ENCODE data around the gene TMEM238.

TMEM238 gene

GRCh38 chr19:55400281-55401087 lies 16.4 kb upstream of the TMEM238 start:
- no peak for DNase-seq

DNA sequence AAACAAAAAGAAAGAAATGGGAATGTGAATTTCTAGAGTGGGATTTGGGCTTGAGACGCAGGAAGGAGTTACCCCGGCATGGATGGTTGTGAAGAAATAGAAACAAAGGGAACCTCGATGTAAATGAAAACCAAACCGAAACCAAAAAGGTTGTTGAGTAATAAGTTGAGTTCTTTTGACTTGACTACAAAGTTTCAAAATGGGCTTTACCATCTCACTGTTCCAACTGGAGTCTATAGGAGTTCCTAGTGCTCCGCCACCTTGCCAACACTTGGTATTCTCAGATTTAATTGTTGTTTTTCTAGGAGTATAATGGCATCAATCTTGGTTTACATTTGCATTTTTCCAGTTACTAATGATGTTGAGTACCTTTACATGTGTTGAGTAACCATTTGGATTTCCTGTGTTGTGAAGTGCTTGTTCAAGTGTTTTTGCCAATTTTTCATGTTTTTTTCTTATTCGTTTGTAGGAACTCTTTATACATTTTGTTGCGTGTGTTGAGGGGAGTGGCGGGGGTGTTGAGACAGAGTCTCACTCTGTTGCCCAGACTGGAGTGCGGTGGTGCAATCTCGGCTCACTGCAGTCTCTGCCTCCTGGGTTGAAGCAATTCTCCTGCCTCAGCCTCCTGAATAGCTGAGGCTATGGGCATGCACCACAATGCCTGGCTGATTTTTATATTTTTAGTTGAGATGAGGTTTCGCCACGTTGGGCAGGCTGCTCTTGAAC lies 14.3 kb upstream of the TMEM238 start:
- no peak for DNase-seq

- DNase-seq, result no peak
These were observed 9.0 kb upstream of the TMEM238 start for GRCh38 chr19:55392820-55393761.

- DNase-seq, result no peak
These were observed 7.9 kb upstream of the TMEM238 start for GRCh38 chr19:55391702-55392615.

DNA sequence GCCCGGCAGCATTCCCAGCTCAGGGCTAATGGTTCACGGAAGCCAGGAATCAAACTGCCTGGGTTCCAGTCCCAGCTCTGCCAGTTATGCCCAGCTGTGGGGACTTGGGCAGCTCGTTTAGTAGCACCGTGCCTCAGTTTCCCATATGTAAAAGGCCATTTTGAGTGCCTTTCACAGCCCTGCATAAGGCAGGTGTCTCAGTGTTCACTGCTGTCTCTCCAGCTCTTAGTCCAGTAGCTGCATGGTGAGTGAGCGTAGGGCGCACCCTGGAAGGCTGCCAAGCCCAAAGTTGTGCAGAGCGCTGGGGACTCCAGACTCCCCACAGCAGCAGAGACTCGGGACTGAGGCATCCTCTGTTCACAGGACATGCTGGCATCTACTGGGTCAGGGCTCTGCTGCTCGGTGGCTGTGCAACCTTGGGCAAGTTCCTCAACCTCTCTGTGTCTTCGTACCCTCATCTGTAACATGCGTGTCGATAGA lies 7.1 kb upstream of the TMEM238 start:
- DNase-seq, result no peak

GRCh38 chr19:55390461-55390880 lies 6.4 kb upstream of the TMEM238 start:
- no peak for DNase-seq

- no peak for DNase-seq
These were observed 5.6 kb upstream of the TMEM238 start for GRCh38 chr19:55389386-55390317.

- DNase-seq, result no peak
These were observed 3.8 kb upstream of the TMEM238 start for GRCh38 chr19:55387736-55388497.

DNA sequence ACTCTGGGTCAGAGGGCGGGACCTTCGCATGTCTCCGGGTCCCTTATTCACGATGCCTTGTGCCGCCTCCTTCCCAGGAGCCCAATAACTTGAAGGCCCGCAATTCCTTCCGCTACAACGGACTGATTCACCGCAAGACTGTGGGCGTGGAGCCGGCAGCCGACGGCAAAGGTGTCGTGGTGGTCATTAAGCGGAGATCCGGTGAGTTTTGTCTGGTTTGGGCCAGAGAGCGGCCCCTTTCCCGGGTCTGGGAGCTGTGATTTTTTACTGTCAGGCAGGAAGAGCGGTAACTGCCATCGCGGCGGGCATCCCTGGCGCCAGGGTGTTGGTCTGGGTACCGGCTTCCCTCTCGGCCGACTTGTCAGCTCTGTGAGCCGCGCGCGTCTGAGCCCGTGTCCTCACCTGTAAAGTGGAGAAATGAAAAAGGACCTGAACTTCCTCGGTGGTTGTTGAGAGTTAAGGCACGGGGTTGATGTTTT lies 2.4 kb upstream of the TMEM238 start:
- DNase-seq, result no peak

DNA sequence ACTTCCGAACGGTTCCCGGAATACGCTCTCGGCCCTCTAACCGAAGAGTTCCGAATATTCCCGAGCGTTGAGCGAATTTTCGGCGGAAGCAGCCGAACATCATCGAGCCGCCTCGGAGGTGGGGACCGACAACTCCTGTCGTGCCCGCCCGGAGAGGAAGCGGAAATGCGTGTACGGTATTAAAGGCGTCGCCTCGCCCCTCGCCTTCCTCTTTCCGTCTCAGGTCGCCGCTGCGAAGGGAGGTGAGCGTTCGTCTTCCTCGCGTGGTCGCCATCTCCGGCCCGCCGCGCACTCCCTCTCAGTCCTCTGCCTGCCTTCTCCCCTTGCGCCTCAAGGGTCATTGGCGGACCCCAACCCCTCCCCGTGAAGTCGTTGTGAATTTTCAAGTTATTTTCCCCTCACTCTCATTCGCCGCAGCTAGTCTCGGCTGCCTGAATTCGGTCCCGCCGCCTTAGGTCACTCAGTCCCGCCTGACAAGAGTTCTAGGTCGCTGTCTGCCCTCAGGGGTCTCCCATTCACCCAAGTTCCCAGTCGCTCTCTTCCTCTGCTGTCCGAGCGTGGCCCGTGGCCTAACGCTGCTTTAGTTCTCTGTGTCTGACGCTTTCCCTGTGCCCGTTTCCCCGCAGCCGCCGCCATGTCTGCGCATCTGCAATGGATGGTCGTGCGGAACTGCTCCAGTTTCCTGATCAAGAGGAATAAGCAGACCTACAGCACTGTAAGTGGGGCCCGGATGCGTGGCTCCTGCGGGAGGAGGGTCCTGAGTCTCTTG lies 1.8 kb upstream of the TMEM238 start, which contains the start of gene RPL28:
Gene RPL28 (plus strand): TSS at position 209 of the 769 bp plus-strand sequence. CDS start 426 bp downstream, at position 635.
- peak; percentile 97 for DNase-seq

- peak; percentile 98 for DNase-seq
These were observed 1.0 kb upstream of the TMEM238 start for GRCh38 chr19:55384920-55385723.

- no peak for DNase-seq
These were observed 587 bp downstream of the TMEM238 start for GRCh38 chr19:55383279-55384130.

GRCh38 chr19:55382522-55383054 lies 1.5 kb downstream of the TMEM238 start:
- DNase-seq, result no peak

- no peak for DNase-seq
These were observed 2.1 kb downstream of the TMEM238 start for GRCh38 chr19:55382013-55382412.

DNA sequence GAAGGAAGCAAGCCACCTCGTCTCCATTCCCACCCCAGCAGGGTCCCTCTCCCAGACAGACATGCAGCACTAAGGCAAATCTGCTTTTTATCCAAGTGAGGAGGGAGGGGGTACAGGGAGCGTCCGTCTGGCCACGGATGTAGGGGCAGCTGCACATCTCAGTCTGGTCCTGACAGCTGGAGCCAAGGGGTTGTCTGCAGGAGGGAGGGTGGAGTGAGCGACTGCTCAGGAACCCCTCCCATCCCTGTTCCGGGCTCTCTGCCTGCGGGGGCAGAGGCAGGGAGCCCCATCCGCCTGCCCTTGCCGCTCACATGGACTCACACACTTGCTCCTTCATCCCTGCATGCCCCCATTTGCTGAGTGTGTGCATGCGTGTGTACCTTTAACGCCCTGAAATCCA lies 4.9 kb downstream of the TMEM238 start:
- DNase-seq, result no peak

- no peak for DNase-seq
These were observed 6.5 kb downstream of the TMEM238 start for GRCh38 chr19:55377356-55378131.
